ENCODE results near the gene EIF3L. TPM values are rescaled to one million over a fixed set of nuclear protein-coding genes. Genes with fewer than 3 reads are reported as not detected.

The EIF3L gene
- total RNA-seq, 6 donors from 2014 or later: 130 to 418 (median 248) TPM

DNA sequence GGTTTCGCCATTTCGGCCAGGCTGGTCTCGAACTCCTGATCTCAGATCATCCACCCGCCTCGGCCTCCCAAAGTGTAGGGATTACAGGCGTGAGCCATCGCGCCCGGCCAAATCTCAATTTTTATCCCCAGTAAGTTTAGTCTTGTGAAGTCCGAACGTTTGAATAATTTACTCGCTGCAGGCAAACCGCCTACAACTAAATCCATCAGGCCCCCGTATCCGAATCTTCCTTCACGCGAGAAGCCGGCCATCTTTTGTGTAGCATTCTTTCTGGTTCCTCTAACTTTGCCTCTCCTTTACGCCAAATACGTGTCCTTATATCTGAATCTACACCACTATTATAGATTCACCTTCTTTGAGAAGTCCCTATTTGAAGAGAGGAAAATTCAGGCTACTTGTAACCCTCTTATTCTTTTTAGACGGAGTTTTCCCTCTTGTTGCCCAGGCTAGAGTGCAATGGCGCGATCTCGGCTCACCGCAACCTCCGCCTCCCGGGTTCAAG, 581 bp upstream of the EIF3L start:
- Histone ChIP-seq H3K27ac (peak overlapping the region; percentile 87 to 94 (median 92)), H3K4me1 (peaks cover 19 to 32% (median 23%) of the 10 kb centered on the region in 4 donors), H3K27me3 (no peaks in the 10 kb centered on the region), H3K9me3 (no peaks in the 10 kb centered on the region), H3K36me3 (peaks cover 14 to 29% (median 21%) of the 10 kb centered on the region in 4 donors), H3K4me3 (peak overlapping the region; percentile 54 to 80 (median 63))
- TF ChIP-seq POLR2A (IDR thresholded peaks at IDR 0.05): no peak
- no peak for TF ChIP-seq POLR2AphosphoS5 (IDR thresholded peaks at IDR 0.05)
- TF ChIP-seq EP300 (IDR thresholded peaks at IDR 0.05): no peak
- TF ChIP-seq, protein P1, sequence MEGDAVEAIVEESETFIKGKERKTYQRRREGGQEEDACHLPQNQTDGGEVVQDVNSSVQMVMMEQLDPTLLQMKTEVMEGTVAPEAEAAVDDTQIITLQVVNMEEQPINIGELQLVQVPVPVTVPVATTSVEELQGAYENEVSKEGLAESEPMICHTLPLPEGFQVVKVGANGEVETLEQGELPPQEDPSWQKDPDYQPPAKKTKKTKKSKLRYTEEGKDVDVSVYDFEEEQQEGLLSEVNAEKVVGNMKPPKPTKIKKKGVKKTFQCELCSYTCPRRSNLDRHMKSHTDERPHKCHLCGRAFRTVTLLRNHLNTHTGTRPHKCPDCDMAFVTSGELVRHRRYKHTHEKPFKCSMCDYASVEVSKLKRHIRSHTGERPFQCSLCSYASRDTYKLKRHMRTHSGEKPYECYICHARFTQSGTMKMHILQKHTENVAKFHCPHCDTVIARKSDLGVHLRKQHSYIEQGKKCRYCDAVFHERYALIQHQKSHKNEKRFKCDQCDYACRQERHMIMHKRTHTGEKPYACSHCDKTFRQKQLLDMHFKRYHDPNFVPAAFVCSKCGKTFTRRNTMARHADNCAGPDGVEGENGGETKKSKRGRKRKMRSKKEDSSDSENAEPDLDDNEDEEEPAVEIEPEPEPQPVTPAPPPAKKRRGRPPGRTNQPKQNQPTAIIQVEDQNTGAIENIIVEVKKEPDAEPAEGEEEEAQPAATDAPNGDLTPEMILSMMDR (IDR thresholded peaks at IDR 0.05): no peak
- DNase-seq (no peak), ATAC-seq (ENCODE audit: low FRiP score in 2 of 2) (no peak)
- 31 to 37% methylated on average over 27 of the region's 27 CpGs for WGBS, 2 donors

DNA sequence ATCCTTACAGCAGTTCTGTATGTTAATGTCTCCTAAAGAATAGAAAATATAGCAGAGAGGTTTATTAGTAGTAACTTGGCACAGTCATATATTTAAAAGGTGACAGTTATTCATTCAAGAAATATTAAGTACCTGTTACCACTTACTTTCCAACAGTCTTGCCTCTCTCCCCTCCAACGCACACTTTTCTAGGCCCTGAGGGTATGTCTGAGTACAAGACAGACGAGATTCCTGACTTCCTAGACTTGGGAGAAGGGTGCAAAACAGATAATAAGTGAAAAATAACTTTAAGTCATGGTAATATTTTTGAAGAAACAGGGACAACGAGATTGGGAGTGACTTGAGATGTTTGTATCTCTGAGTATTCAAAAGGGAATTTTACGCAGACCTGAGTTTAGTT, 1.6 kb downstream of the EIF3L start:
- no peak overlapping the region for H3K27ac ChIP-seq
- no peak for ATAC-seq (ENCODE audit: low FRiP score in 2 of 2)
- DNase-seq: no peak
- peaks cover 17 to 51% (median 36%) of the 10 kb centered on the region in 4 donors for H3K36me3 ChIP-seq
- H3K27me3 ChIP-seq: no peaks in the 10 kb centered on the region
- H3K4me1 ChIP-seq: peaks cover 19 to 31% (median 25%) of the 10 kb centered on the region in 4 donors
- H3K9me3 ChIP-seq: no peaks in the 10 kb centered on the region
- TF ChIP-seq, protein P1 (IDR thresholded peaks at IDR 0.05): no peak
- TF ChIP-seq EP300 (IDR thresholded peaks at IDR 0.05): no peak
- TF ChIP-seq POLR2AphosphoS5 (IDR thresholded peaks at IDR 0.05): no peak
- no peak for TF ChIP-seq POLR2A (IDR thresholded peaks at IDR 0.05)
- 86 to 88% methylated on average over 4 of the region's 4 CpGs for WGBS, 2 donors
- no peak overlapping the region for H3K4me3 ChIP-seq

DNA sequence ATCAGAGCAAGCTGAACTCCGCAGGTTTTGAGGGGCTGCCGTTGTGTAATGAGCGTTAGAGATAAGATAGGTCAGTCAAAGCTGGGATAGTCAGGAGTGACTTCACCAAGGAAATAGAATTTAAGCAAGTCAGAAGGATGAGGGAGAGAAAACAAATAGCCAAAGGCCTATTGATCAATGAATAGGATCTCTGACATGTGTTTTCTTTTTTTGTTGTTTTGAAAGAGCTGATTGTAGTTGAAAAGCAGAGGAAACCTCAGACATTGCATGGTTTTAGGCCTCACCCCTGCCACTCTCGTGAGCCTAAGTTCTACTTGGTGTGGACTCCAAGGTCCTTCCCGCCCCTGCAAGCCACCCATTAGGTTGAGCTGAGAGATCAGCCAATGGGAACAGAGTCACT, 3.2 kb downstream of the EIF3L start:
- ATAC-seq (ENCODE audit: low FRiP score in 2 of 2): no peak
- Histone ChIP-seq H3K27me3 (no peaks in the 10 kb centered on the region), H3K36me3 (peaks cover 23 to 67% (median 52%) of the 10 kb centered on the region in 4 donors), H3K4me3 (no peak overlapping the region), H3K4me1 (peaks cover 19 to 31% (median 25%) of the 10 kb centered on the region in 4 donors), H3K27ac (no peak overlapping the region), H3K9me3 (no peaks in the 10 kb centered on the region)
- DNase-seq: no peak
- WGBS, 2 donors: 91 to 92% methylated on average over 5 of the region's 5 CpGs
- TF ChIP-seq POLR2AphosphoS5 (IDR thresholded peaks at IDR 0.05) (no peak), EP300 (IDR thresholded peaks at IDR 0.05) (no peak)
- TF ChIP-seq, protein P1 (IDR thresholded peaks at IDR 0.05): no peak

DNA sequence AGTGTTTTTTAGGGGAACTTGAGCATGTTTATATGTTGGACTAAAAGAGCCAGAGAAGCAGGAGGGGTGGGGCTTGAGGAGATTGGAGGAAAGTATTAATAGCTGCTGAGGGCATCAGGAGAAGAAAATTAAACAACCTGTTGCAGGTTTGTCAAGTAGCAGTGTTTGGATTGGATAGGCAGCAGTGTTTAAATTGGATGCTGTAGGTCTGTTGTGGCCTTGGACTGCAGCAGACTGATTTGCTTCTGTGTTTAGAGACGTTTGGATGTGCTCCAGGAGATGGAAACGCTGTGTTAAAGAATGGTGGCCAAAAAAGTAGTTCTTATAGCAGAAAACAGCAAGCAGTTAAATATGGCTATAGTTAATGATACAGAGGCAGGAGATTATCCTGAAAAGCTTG, 5.7 kb downstream of the EIF3L start:
- 49 to 54% methylated on average over 2 of the region's 2 CpGs for WGBS, 2 donors
- Histone ChIP-seq H3K27ac (peak overlapping the region in 1 of 4 donors; percentile 4), H3K4me1 (peaks cover 11 to 21% (median 17%) of the 10 kb centered on the region in 4 donors), H3K27me3 (no peaks in the 10 kb centered on the region), H3K9me3 (no peaks in the 10 kb centered on the region), H3K4me3 (no peak overlapping the region), H3K36me3 (peaks cover 31 to 91% (median 71%) of the 10 kb centered on the region in 4 donors)
- DNase-seq: no peak
- TF ChIP-seq, protein P1 (IDR thresholded peaks at IDR 0.05): no peak
- ATAC-seq (ENCODE audit: low FRiP score in 2 of 2): no peak

DNA sequence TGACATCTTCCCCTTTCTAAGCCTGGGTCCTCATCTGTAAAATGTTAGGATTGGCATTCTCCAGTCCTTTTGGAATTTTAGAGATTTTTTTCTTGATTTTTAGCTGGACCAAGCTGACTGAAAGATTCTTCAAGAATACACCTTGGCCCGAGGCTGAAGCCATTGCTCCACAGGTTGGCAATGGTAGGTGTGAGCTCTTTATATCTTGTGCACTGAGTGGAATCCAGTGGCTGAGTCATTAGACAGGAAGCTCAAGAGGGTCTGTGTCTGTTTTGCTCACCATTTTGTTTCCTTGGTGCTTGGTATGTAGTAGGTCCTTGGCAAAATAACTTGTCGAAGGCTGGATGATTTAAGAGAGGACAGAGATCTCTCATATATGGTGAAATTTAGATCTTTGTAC, 6.2 kb downstream of the EIF3L start:
- 81 to 88% methylated on average over 2 of the region's 2 CpGs for WGBS, 2 donors
- Histone ChIP-seq H3K4me3 (no peak overlapping the region), H3K27ac (peak overlapping the region in 1 of 4 donors; percentile 4), H3K36me3 (peaks cover 31 to 96% (median 76%) of the 10 kb centered on the region in 4 donors), H3K9me3 (no peaks in the 10 kb centered on the region), H3K27me3 (no peaks in the 10 kb centered on the region), H3K4me1 (peaks cover 6 to 21% (median 15%) of the 10 kb centered on the region in 4 donors)
- TF ChIP-seq, protein P1 (IDR thresholded peaks at IDR 0.05): no peak
- TF ChIP-seq EP300 (IDR thresholded peaks at IDR 0.05) (no peak), POLR2AphosphoS5 (IDR thresholded peaks at IDR 0.05) (no peak), POLR2A (IDR thresholded peaks at IDR 0.05) (no peak)
- DNase-seq (no peak), ATAC-seq (ENCODE audit: low FRiP score in 2 of 2) (no peak)
